H1 (cell line): ENCODE measurements around the gene MST1R.

Experiments
- CREB1 ChIP-seq: IDR thresholded peaks from 2 replicates; pipeline ENCODE4 v1.6.1; 2012; ENCODE audit warnings: inconsistent platforms
- EP300 ChIP-seq, 2 experiments: IDR thresholded peaks; 1 replicate in 1 of 2; 2 replicates in 1 of 2; pipeline ENCODE4 v1.6.1; 2011 to 2012; ENCODE audit warnings: low read depth in 2 of 2, low read length in 2 of 2, mild to moderate bottlenecking in 2 of 2, borderline replicate concordance in 1 of 2, inconsistent platforms in 1 of 2, moderate library complexity in 1 of 2
- EZH2 ChIP-seq: fragments of 200-600 bp; sonication (generic); IDR thresholded peaks from 2 replicates; pipeline ENCODE4 v1.7.1; 2012; ENCODE audit warnings: low read depth, mild to moderate bottlenecking, moderate library complexity, low read length, inconsistent platforms; ENCODE audit not compliant: severe bottlenecking
- HDAC6 ChIP-seq: IDR thresholded peaks from one replicate; pipeline ENCODE4 v1.7.1; 2012; ENCODE audit warnings: low read depth, mild to moderate bottlenecking, inconsistent platforms, low read length, moderate library complexity
- JUN ChIP-seq: IDR thresholded peaks from 2 replicates; pipeline ENCODE4 v1.6.1; 2011; ENCODE audit warnings: low read depth, mild to moderate bottlenecking, improper control_type of control experiment, low read length
- MAFK ChIP-seq: IDR thresholded peaks from 2 replicates; pipeline ENCODE4 v1.6.1; 2012; ENCODE audit warnings: low read depth, mild to moderate bottlenecking, improper control_type of control experiment, low read length
- POLR2A ChIP-seq, 2 experiments: IDR thresholded peaks; 1 replicate in 1 of 2; 2 replicates in 1 of 2; pipeline ENCODE4 v1.6.1; 2011; ENCODE audit warnings: low read depth in 2 of 2, low read length in 2 of 2, mild to moderate bottlenecking in 2 of 2; ENCODE audit errors: control extremely low read depth in 1 of 2
- POLR2AphosphoS5 ChIP-seq: IDR thresholded peaks from 2 replicates; pipeline ENCODE4 v1.6.1; 2011; ENCODE audit warnings: low read depth, low read length
- RAD21 ChIP-seq, 2 experiments: IDR thresholded peaks in 1 of 2; conservative IDR thresholded peaks in 1 of 2; 2 replicates each; pipeline ENCODE4 v1.6.1; 2011; ENCODE audit warnings: low read depth in 2 of 2, low read length in 2 of 2, improper control_type of control experiment in 1 of 2, inconsistent platforms in 1 of 2, mild to moderate bottlenecking in 1 of 2, moderate library complexity in 1 of 2
- RFX5 ChIP-seq: IDR thresholded peaks from 2 replicates; pipeline ENCODE4 v1.6.1; 2011; ENCODE audit warnings: low read depth, low read length, improper control_type of control experiment, borderline replicate concordance
- RNF2 ChIP-seq: fragments of 200-900, 300-1000 bp; sonication (generic); IDR thresholded peaks from 2 replicates; pipeline ENCODE4 v1.7.1; 2016; ENCODE audit warnings: borderline replicate concordance, low read depth, mild to moderate bottlenecking, antibody characterized with exemption, low read length; ENCODE audit not compliant: poor library complexity, severe bottlenecking; ENCODE audit errors: missing control alignments
- SIX5 ChIP-seq: IDR thresholded peaks from 2 replicates; pipeline ENCODE4 v1.6.1; 2011; ENCODE audit warnings: mild to moderate bottlenecking, low read depth, low read length
- TF ChIP-seq, protein P1 (sequence below), 3 experiments: IDR thresholded peaks; 1 replicate in 2 of 3; 2 replicates in 1 of 3; pipeline versions ENCODE4 v1.5.1 to v1.6.1; 2011; ENCODE audit warnings: low read length in 3 of 3, mild to moderate bottlenecking in 3 of 3, inconsistent platforms in 2 of 3, low read depth in 1 of 3, moderate library complexity in 1 of 3; ENCODE audit not compliant: insufficient read depth in 1 of 3; ENCODE audit errors: control extremely low read depth in 1 of 3

GRCh38 chr3:49868862-49869466 lies 34.7 kb downstream of the MST1R start:
- TF ChIP-seq, protein P1, sequence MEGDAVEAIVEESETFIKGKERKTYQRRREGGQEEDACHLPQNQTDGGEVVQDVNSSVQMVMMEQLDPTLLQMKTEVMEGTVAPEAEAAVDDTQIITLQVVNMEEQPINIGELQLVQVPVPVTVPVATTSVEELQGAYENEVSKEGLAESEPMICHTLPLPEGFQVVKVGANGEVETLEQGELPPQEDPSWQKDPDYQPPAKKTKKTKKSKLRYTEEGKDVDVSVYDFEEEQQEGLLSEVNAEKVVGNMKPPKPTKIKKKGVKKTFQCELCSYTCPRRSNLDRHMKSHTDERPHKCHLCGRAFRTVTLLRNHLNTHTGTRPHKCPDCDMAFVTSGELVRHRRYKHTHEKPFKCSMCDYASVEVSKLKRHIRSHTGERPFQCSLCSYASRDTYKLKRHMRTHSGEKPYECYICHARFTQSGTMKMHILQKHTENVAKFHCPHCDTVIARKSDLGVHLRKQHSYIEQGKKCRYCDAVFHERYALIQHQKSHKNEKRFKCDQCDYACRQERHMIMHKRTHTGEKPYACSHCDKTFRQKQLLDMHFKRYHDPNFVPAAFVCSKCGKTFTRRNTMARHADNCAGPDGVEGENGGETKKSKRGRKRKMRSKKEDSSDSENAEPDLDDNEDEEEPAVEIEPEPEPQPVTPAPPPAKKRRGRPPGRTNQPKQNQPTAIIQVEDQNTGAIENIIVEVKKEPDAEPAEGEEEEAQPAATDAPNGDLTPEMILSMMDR (IDR thresholded peaks at IDR 0.05; ENCODE audit: control extremely low read depth in 1 of 3, insufficient read depth in 1 of 3, low read depth in 1 of 3, low read length in 3 of 3): no peak
- TF ChIP-seq SIX5 (no peak), CREB1 (no peak), EZH2 (no peak), MAFK (no peak), RFX5 (no peak), HDAC6 (no peak), POLR2A (IDR thresholded peaks at IDR 0.05; ENCODE audit: control extremely low read depth in 1 of 2, low read depth in 2 of 2, low read length in 2 of 2) (no peak), POLR2AphosphoS5 (no peak), EP300 (IDR thresholded peaks at IDR 0.05; ENCODE audit: borderline replicate concordance in 1 of 2, low read depth in 2 of 2, low read length in 2 of 2) (no peak), JUN (no peak), RNF2 (no peak), RAD21 (IDR thresholded peaks at IDR 0.05 in 1 of 2, conservative IDR thresholded peaks at IDR 0.05 in 1 of 2; ENCODE audit: low read depth in 2 of 2, low read length in 2 of 2) (no peak)
